Brain microvascular endothelial cell (primary cell): ENCODE data around the gene IL10RA.
"Not testable (repeated sequence)": the region's sequence is repeated elsewhere in the genome, so short reads cannot be mapped to it uniquely, and the experiment has no call there.

Source experiments
- DNase-seq: peaks from one replicate; pipeline ENCODE4 v3.0.0-alpha.2; 2020
- H3K27ac ChIP-seq: fragments of 250-450 bp; sonication (Bioruptor Pico); 2 replicates; pipeline ENCODE4 v1.5.1; 2020; ENCODE audit warnings: mild to moderate bottlenecking, moderate library complexity
- H3K27me3 ChIP-seq: fragments of 250-450 bp; sonication (Bioruptor Pico); replicated peaks from 2 replicates; pipeline ENCODE4 v1.5.1; 2020; ENCODE audit warnings: mild to moderate bottlenecking
- H3K36me3 ChIP-seq: fragments of 250-450 bp; sonication (Bioruptor Pico); replicated peaks from 2 replicates; pipeline ENCODE4 v1.5.1; 2020; ENCODE audit warnings: mild to moderate bottlenecking
- H3K4me3 ChIP-seq: 2 replicates; pipeline ENCODE4 v1.5.1; 2011; ENCODE audit warnings: low read depth, mild to moderate bottlenecking, control low read depth, low read length, moderate library complexity
- CTCF ChIP-seq: IDR thresholded peaks from 2 replicates; pipeline ENCODE4 v1.5.1; 2011; ENCODE audit warnings: low read depth, mild to moderate bottlenecking, moderate library complexity, low read length, control low read depth, inconsistent platforms; ENCODE audit errors: missing control alignments
- in situ Hi-C: cut with HindIII; loops from 2 replicates; pipeline ENCODE4 v1.10.0; 2017; ENCODE audit warnings: low sequenced_read_pairs, low pct_ligation_motif_present

The IL10RA gene

DNA sequence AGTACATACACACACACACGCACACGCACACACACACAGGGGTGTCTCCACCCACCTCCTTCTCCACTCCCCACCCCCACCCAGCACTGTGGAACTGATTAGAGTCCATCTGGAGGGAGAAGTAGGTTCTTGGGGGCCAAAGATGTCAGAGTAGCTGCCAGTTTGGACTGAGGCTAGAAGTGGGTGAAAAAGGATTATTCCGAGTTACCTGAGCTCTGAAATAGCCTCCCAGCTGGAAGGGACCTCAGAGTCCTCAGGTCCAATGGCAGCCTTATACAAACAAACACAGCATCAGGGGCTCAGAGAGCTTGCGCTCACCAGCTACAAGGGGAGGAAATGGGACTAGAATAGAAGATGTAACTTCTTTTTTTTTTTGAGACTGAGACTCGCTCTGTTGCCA is 20.8 kb downstream of the IL10RA start:
- in situ Hi-C loops: no loop called here
- Histone ChIP-seq H3K4me3 (no peak overlapping the region), H3K27ac (no peak overlapping the region)

GRCh38 chr11:118007563-118008270 is 21.5 kb downstream of the IL10RA start:
- H3K27ac ChIP-seq, in situ Hi-C loops, H3K27me3 ChIP-seq, DNase-seq, H3K36me3 ChIP-seq, H3K4me3 ChIP-seq: not testable (repeated sequence)

More for the DNA sequence above, 20.8 kb downstream of the IL10RA start:
- no peak for TF ChIP-seq CTCF
- H3K36me3 ChIP-seq: no peaks in the 10 kb centered on the region
- no peaks in the 10 kb centered on the region for H3K27me3 ChIP-seq
- DNase-seq: no peak

DNA sequence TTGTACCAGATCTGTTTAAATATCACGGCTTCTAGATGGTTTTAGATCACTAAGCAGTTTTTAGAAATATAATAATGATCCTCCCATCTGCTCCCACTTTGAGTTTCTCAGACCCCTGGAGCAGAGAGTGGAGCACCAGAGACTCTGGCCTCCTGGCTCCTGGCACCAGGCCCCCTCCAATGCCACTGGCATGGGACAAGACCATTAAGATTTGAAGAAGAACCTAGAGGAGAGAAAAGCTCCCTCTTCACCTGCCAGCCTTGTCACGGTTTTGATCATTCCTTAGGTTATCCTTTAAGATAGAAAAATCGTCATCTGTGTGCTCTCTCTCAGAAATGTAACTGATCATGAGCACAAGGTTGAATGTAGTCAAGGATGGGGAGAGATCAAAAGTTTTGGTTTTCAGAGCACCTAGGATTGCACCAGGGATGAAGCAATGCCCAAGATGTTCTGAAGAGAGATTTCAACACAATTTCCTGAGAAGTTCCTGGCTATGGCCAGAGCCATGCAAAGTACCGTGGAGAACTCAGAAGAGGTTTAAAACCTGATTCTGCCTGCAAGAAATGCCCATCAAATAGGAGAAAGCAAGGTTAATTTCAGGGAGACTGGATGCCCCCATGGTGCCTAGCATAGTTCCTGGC is 22.2 kb downstream of the IL10RA start:
- in situ Hi-C loops: no loop called here
- no peaks in the 10 kb centered on the region for H3K36me3 ChIP-seq
- no peaks in the 10 kb centered on the region for H3K27me3 ChIP-seq
- H3K4me3 ChIP-seq: no peak overlapping the region
- H3K27ac ChIP-seq: no peak overlapping the region
- no peak for DNase-seq
- no peak for TF ChIP-seq CTCF

DNA sequence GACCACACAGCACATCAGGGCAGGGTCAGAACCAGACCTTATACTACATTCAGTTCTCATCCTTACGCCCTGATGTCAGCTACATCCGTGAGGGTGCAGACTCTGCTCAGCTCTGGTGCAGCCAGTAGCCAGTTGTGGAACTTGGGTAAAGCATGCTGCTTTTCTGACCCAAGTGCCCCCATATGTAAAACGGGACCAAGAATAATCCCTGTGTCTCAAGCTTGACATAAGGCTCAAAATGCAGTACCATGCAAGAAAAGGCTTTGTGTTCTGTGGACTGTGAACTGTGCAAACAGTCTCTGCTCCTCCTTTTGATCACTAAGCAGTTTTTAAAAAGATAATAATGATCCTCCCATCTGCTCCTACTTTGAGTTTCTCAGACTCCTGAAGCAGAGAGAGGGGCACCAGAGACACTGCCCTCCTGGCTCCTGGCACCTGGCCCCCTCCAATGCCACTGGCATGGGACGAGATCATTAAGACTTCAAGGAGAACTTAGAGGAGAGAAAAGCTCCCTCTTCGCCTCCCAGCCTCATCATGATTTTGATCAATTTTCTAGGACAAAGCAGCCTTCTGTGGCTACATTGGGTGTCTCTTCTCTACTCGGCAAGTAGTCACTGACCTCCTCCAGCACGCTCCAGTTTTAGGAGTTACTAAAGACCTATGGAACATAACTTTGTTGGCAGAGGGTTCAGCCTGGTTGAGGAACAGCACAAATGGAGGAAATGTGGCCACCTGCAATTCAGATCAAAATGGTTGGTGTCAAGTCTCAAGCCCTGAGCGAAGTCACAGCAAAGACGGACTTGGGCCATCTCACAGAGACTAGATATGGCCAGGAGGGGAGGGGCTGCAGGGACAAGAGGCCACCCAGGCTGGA is 23.9 kb downstream of the IL10RA start:
- Histone ChIP-seq H3K36me3 (no peaks in the 10 kb centered on the region), H3K27ac (no peak overlapping the region), H3K27me3 (no peaks in the 10 kb centered on the region), H3K4me3 (no peak overlapping the region)
- in situ Hi-C loops: no loop called here
- no peak for DNase-seq
- no peak for TF ChIP-seq CTCF

- H3K27ac ChIP-seq: no peak overlapping the region
- TF ChIP-seq CTCF: no peak
- no peaks in the 10 kb centered on the region for H3K36me3 ChIP-seq
- DNase-seq: no peak
- in situ Hi-C loops: no loop called here
- no peaks in the 10 kb centered on the region for H3K27me3 ChIP-seq
- H3K4me3 ChIP-seq: no peak overlapping the region
Measured at GRCh38 chr11:118010738-118011461, 24.7 kb downstream of the IL10RA start.
